Hepatocyte (in vitro differentiated cells): Measurements from ENCODE around the gene FAM53B. TPM values are rescaled to one million over a fixed set of nuclear protein-coding genes. Genes with fewer than 3 reads are reported as not detected.

ENCODE experiments used
- DNase-seq: peaks from one replicate; pipeline ENCODE4 v3.0.0-alpha.2; 2016; ENCODE audit warnings: low spot score
- H2AFZ ChIP-seq: fragments of 200-600 bp; sonication (generic); 2 replicates; pipeline ENCODE4 v1.6.0; 2016; ENCODE audit warnings: antibody characterized with exemption, mild to moderate bottlenecking
- H3K27ac ChIP-seq: fragments of 200-600 bp; sonication (generic); 2 replicates; pipeline ENCODE4 v1.5.1; 2016; ENCODE audit warnings: mild to moderate bottlenecking
- H3K27me3 ChIP-seq: fragments of 200-600 bp; sonication (generic); 2 replicates; pipeline ENCODE4 v1.6.1; 2016
- H3K36me3 ChIP-seq: fragments of 200-600 bp; sonication (generic); replicated peaks from 2 replicates; pipeline ENCODE4 v1.5.1; 2016; ENCODE audit warnings: low read depth; ENCODE audit not compliant: insufficient read depth
- H3K4me1 ChIP-seq: fragments of 200-600 bp; sonication (generic); 2 replicates; pipeline ENCODE4 v1.5.1; 2016; ENCODE audit warnings: mild to moderate bottlenecking, moderate library complexity; ENCODE audit not compliant: insufficient read depth
- H3K4me2 ChIP-seq: fragments of 200-600 bp; sonication (generic); 2 replicates; pipeline ENCODE4 v1.6.0; 2016
- H3K4me3 ChIP-seq: fragments of 200-600 bp; sonication (generic); 2 replicates; pipeline ENCODE4 v1.5.1; 2016; ENCODE audit warnings: mild to moderate bottlenecking
- H3K79me2 ChIP-seq: fragments of 200-600 bp; sonication (generic); 2 replicates; pipeline ENCODE4 v1.6.0; 2017; ENCODE audit warnings: mild to moderate bottlenecking
- H3K9me2 ChIP-seq: fragments of 200-600 bp; sonication (generic); replicated peaks from 2 replicates; pipeline ENCODE4 v1.6.0; 2017; ENCODE audit warnings: mild to moderate bottlenecking; ENCODE audit not compliant: insufficient read depth
- H3K9me3 ChIP-seq: fragments of 200-600 bp; sonication (generic); 2 replicates; pipeline ENCODE4 v1.5.1; 2016; ENCODE audit warnings: low read depth, mild to moderate bottlenecking
- H4K20me1 ChIP-seq: fragments of 200-600 bp; sonication (generic); 2 replicates; pipeline ENCODE4 v1.6.0; 2016; ENCODE audit warnings: mild to moderate bottlenecking; ENCODE audit not compliant: insufficient read depth, poor library complexity, severe bottlenecking
- CTCF ChIP-seq: fragments of 200-600 bp; sonication (generic); IDR thresholded peaks from 2 replicates; pipeline ENCODE4 v1.5.1; 2016; ENCODE audit warnings: antibody characterized with exemption, mild to moderate bottlenecking; ENCODE audit not compliant: poor library complexity
- EZH2 ChIP-seq: fragments of 200-600 bp; sonication (generic); IDR thresholded peaks from 2 replicates; pipeline ENCODE4 v1.6.1; 2016; ENCODE audit warnings: antibody characterized with exemption, mild to moderate bottlenecking, borderline replicate concordance
- EZH2phosphoT487 ChIP-seq: fragments of 200-600 bp; sonication (generic); IDR thresholded peaks from one replicate; pipeline ENCODE4 v1.6.1; 2018; ENCODE audit warnings: antibody characterized with exemption, mild to moderate bottlenecking, low read depth, moderate library complexity; ENCODE audit not compliant: unreplicated experiment, severe bottlenecking
- WGBS: methylation state at CpG from one replicate; pipeline ENCODE4 v1.1.6; 2016; ENCODE audit warnings: low lambda C conversion rate; ENCODE audit errors: missing lambda C conversion rate; 5-methylcytosine and 5-hydroxymethylcytosine counted together
- polyA plus RNA-seq: library from polyadenylated mRNA; unstranded; fragments of >200 nt; fragmentation: Nextera tagmentation; extraction: Ambion mirVana; gene quantifications from 2 replicates; pipeline ENCODE4 v1.2.1, GENCODE V29; 2016
- total RNA-seq: library from RNA; depleted of rRNA; stranded (reverse); fragments of >200 nt; gene quantifications from 2 replicates; pipeline ENCODE4 v1.2.3, GENCODE V29; 2014

The FAM53B gene
- total and polyA plus RNA-seq, 2 experiments from 2014 or later, result 10.3 to 23.6 TPM

- Histone ChIP-seq H3K4me2 (no peak overlapping the region), H3K27ac (no peak overlapping the region), H3K4me1 (peaks cover 44% of the 10 kb centered on the region), H3K27me3 (no peaks in the 10 kb centered on the region), H3K9me2 (no peaks in the 10 kb centered on the region), H4K20me1 (peaks cover 15% of the 10 kb centered on the region), H3K9me3 (no peaks in the 10 kb centered on the region), H3K4me3 (no peak overlapping the region), H3K36me3 (no peaks in the 10 kb centered on the region), H2AFZ (no peak overlapping the region), H3K79me2 (peaks cover 53% of the 10 kb centered on the region)
- TF ChIP-seq EZH2 (no peak), EZH2phosphoT487 (no peak), CTCF (no peak)
- WGBS, result 95% methylated on average over 11 of the region's 11 CpGs
- no peak for DNase-seq
These were observed 39.5 kb downstream of the FAM53B start for GRCh38 chr10:124704428-124705380.

GRCh38 chr10:124703778-124704427 lies 40.3 kb downstream of the FAM53B start:
- no peak for TF ChIP-seq EZH2phosphoT487
- TF ChIP-seq EZH2, result no peak
- no peaks in the 10 kb centered on the region for H3K27me3 ChIP-seq

GRCh38 chr10:124703372-124703771 lies 40.8 kb downstream of the FAM53B start:
- no peak overlapping the region for H2AFZ ChIP-seq
- no peak overlapping the region for H3K27ac ChIP-seq
- H3K9me2 ChIP-seq, result no peaks in the 10 kb centered on the region
- H3K27me3 ChIP-seq, result no peaks in the 10 kb centered on the region
- TF ChIP-seq CTCF (no peak), EZH2phosphoT487 (no peak), EZH2 (no peak)
- DNase-seq, result no peak
- peaks cover 14% of the 10 kb centered on the region for H4K20me1 ChIP-seq
- H3K79me2 ChIP-seq, result peaks cover 46% of the 10 kb centered on the region
- H3K4me1 ChIP-seq, result peaks cover 38% of the 10 kb centered on the region
- H3K4me2 ChIP-seq, result no peak overlapping the region
- no peaks in the 10 kb centered on the region for H3K36me3 ChIP-seq
- H3K9me3 ChIP-seq, result no peaks in the 10 kb centered on the region
- WGBS, result 94% methylated on average over 7 of the region's 7 CpGs
- H3K4me3 ChIP-seq, result no peak overlapping the region

More at GRCh38 chr10:124703778-124704427, 40.3 kb downstream of the FAM53B start:
- DNase-seq, result no peak
- peaks cover 50% of the 10 kb centered on the region for H3K79me2 ChIP-seq
- 94% methylated on average over 10 of the region's 10 CpGs for WGBS
- H3K36me3 ChIP-seq, result no peaks in the 10 kb centered on the region
- no peak overlapping the region for H3K27ac ChIP-seq
- no peak overlapping the region for H3K4me3 ChIP-seq
- H3K9me2 ChIP-seq, result no peaks in the 10 kb centered on the region
- H4K20me1 ChIP-seq, result peaks cover 15% of the 10 kb centered on the region
- H2AFZ ChIP-seq, result no peak overlapping the region
- no peak overlapping the region for H3K4me2 ChIP-seq
- peaks cover 43% of the 10 kb centered on the region for H3K4me1 ChIP-seq
- no peaks in the 10 kb centered on the region for H3K9me3 ChIP-seq
